ENCODE measurements around the gene NUP133.

The NUP133 gene

DNA sequence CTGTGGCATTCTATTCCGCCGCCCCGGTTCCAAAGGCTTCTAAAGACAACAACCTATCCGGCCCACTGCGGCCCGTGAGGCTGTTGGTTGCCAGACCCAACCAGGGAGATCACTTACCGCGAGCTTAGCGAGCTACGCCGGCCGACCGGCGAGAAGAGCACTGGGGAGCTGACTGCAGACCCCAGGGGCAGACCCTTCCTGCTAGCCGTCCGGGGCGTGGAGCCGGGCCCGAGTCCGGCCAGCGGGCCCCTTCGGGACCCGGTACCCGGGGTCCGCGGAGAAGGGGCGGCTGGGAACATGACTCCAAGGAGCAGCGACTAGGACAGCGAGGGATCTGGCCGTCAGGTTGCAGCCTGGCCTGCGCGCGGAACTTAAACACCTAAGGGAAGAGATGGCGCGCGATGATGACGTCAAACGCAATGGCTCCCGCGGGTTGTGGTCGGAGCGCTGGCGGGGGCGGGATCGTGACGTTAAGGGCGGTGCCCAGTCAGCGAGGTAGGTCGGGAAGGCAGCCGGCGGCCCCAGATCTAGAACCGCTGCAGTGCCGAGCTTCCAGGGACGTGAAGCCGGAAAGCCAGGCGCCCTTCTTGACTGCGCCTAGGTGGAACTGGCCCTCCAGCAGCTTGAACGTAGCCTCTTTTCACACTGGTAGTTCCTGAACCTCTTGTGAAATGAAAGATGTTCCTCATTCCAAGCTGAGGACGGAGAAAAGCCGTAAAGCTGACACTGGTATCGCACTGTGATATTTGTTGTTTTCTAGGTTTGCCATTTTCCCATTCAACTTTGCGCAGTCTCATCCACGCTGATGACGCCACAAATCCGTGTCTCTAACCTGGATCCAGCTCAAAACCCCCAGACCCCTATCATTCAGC, at the start of gene NUP133:
NUP133 (minus strand) TSS at position 391 of the 872 bp plus-strand sequence; CDS start at position 299, 92 bp downstream.
- TF ChIP-seq, protein P1, sequence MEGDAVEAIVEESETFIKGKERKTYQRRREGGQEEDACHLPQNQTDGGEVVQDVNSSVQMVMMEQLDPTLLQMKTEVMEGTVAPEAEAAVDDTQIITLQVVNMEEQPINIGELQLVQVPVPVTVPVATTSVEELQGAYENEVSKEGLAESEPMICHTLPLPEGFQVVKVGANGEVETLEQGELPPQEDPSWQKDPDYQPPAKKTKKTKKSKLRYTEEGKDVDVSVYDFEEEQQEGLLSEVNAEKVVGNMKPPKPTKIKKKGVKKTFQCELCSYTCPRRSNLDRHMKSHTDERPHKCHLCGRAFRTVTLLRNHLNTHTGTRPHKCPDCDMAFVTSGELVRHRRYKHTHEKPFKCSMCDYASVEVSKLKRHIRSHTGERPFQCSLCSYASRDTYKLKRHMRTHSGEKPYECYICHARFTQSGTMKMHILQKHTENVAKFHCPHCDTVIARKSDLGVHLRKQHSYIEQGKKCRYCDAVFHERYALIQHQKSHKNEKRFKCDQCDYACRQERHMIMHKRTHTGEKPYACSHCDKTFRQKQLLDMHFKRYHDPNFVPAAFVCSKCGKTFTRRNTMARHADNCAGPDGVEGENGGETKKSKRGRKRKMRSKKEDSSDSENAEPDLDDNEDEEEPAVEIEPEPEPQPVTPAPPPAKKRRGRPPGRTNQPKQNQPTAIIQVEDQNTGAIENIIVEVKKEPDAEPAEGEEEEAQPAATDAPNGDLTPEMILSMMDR (IDR thresholded peaks at IDR 0.05; ENCODE audit: unreplicated experiment in 3 of 3) = no peak
- H3K36me3 Mint-ChIP-seq (ENCODE audit: low read depth) = peaks cover 9% of the 10 kb centered on the region
- H3K27me3 Mint-ChIP-seq (ENCODE audit: low read depth) = peaks cover 3% of the 10 kb centered on the region
- H3K4me1 Mint-ChIP-seq = peaks cover 22% of the 10 kb centered on the region
- no peaks in the 10 kb centered on the region for H3K9me3 Mint-ChIP-seq
- H3K27ac Mint-ChIP-seq = peak within 1 kb of the TSS; percentile 99
- peak within 1 kb of the TSS; percentile 89 to 92 (median 91) for H3K4me3 Mint-ChIP-seq

DNA sequence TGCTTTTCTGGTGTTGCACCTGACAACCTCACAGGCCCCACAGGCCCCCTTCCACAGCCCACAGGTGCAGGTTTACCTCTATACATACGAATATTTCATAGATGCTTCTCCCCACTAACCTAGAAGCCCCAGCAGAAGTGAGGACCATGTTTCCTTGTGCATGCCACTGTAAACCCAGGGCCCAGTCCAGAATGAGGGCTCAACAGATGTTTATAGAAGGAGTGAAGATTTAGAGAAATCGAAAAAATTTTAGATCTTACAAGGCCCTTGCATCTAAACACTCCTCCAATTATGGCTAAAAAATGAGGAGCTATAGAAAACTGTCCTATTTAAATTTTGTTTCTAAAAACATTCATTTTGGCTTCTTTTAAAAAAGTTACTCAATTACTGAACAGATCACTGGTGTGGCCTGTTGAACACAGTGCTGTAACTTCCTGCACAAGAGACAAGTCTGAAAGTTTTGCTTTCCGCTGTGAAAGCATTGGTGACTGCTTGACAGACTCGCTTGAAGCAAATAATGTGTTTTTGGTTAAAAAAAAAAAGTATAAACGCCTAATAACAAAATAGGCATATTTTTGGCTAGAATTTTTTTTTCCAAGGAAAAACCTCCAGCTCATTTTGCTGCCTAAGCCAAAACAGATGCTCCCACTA, 49.2 kb upstream of the NUP133 start:
- Mint-ChIP-seq H3K4me1 (peaks cover 25% of the 10 kb centered on the region), H3K4me3 (peak overlapping the region; percentile 85 to 91 (median 90)), H3K27me3 (ENCODE audit: low read depth) (peaks cover 6% of the 10 kb centered on the region), H3K36me3 (ENCODE audit: low read depth) (no peaks in the 10 kb centered on the region), H3K9me3 (no peaks in the 10 kb centered on the region), H3K27ac (peak overlapping the region; percentile 17 to 83 (median 80))
- TF ChIP-seq, protein P1 (IDR thresholded peaks at IDR 0.05; ENCODE audit: unreplicated experiment in 3 of 3) = no peak

- Mint-ChIP-seq H3K27ac (no peak overlapping the region), H3K4me1 (peaks cover 25% of the 10 kb centered on the region), H3K27me3 (ENCODE audit: low read depth) (peaks cover 6% of the 10 kb centered on the region), H3K9me3 (no peaks in the 10 kb centered on the region), H3K4me3 (peak overlapping the region; percentile 29 to 71 (median 47)), H3K36me3 (ENCODE audit: low read depth) (no peaks in the 10 kb centered on the region)
- TF ChIP-seq, protein P1 (IDR thresholded peaks at IDR 0.05; ENCODE audit: unreplicated experiment in 3 of 3) = no peak
Measured at GRCh38 chr1:229554886-229555621, 46.9 kb upstream of the NUP133 start.

GRCh38 chr1:229553621-229554130, 45.5 kb upstream of the NUP133 start:
- Mint-ChIP-seq H3K9me3 (no peaks in the 10 kb centered on the region), H3K27ac (no peak overlapping the region), H3K4me1 (peaks cover 25% of the 10 kb centered on the region), H3K36me3 (ENCODE audit: low read depth) (peaks cover 3% of the 10 kb centered on the region), H3K4me3 (peak overlapping the region in 1 of 3 experiments; percentile 43), H3K27me3 (ENCODE audit: low read depth) (no peaks in the 10 kb centered on the region)
- TF ChIP-seq, protein P1 (IDR thresholded peaks at IDR 0.05; ENCODE audit: unreplicated experiment in 3 of 3) = no peak

GRCh38 chr1:229552732-229553131, 44.6 kb upstream of the NUP133 start:
- H3K9me3 Mint-ChIP-seq = no peaks in the 10 kb centered on the region
- H3K27me3 Mint-ChIP-seq (ENCODE audit: low read depth) = no peaks in the 10 kb centered on the region
- TF ChIP-seq, protein P1 (IDR thresholded peaks at IDR 0.05; ENCODE audit: unreplicated experiment in 3 of 3) = no peak
- H3K27ac Mint-ChIP-seq = no peak overlapping the region
- peaks cover 7% of the 10 kb centered on the region for H3K36me3 Mint-ChIP-seq (ENCODE audit: low read depth)
- peaks cover 25% of the 10 kb centered on the region for H3K4me1 Mint-ChIP-seq
- no peak overlapping the region for H3K4me3 Mint-ChIP-seq
